ENCODE measurements around the gene DBH.

GRCh38 chr9:133693116-133693515 is 57.0 kb downstream of the DBH start:
- TF ChIP-seq CTCF (IDR thresholded peaks at IDR 0.05; ENCODE audit: insufficient read depth, low read depth, low read length), result no peak
- no peak for TF ChIP-seq EZH2 (IDR thresholded peaks at IDR 0.05; ENCODE audit: insufficient read depth, low read length)

Data from astrocyte (in vitro differentiated cells and primary cell).